IMR-90 (cell line): ENCODE measurements around the gene HARS1. TPM values are rescaled to one million over a fixed set of nuclear protein-coding genes. Genes with fewer than 3 reads are reported as not detected.

ENCODE experiments used
- CHD1 ChIP-seq: IDR thresholded peaks from 2 replicates; pipeline ENCODE4 v1.6.1; 2012; ENCODE audit warnings: low read depth, low read length, improper control_type of control experiment
- FOS ChIP-seq: fragments of 150-350 bp; IDR thresholded peaks from 2 replicates; pipeline ENCODE4 v1.6.1; 2016; ENCODE audit warnings: low read depth, low read length
- NFE2L2 ChIP-seq: fragments of 150-350 bp; IDR thresholded peaks from 2 replicates; pipeline ENCODE4 v1.6.1; 2016; ENCODE audit warnings: low read depth, mild to moderate bottlenecking, low read length
- POLR2A ChIP-seq: IDR thresholded peaks from 2 replicates; pipeline ENCODE4 v1.6.1; 2012; ENCODE audit warnings: mild to moderate bottlenecking, low read depth, low read length
- RCOR1 ChIP-seq: IDR thresholded peaks from 2 replicates; pipeline ENCODE4 v1.6.1; 2012; ENCODE audit warnings: mild to moderate bottlenecking, low read length, improper control_type of control experiment; ENCODE audit not compliant: insufficient replicate concordance
- polyA plus RNA-seq, 3 experiments: library from polyadenylated mRNA; depleted of rRNA; stranded (reverse); fragments of >200 nt; gene quantifications; 2 replicates each; pipeline ENCODE4 v1.2.3, GENCODE V29; 2012; ENCODE audit warnings: low replicate concordance in 1 of 3
- total RNA-seq: library from RNA; depleted of rRNA; stranded (reverse); fragments of >200 nt; gene quantifications from 2 replicates; pipeline ENCODE4 v1.2.3, GENCODE V29; 2012
- TF ChIP-seq, protein P1 (sequence below): fragments of 150-350 bp; IDR thresholded peaks from 2 replicates; pipeline ENCODE4 v1.6.1; 2017; ENCODE audit warnings: mild to moderate bottlenecking, antibody characterized with exemption, low read length, low read depth

Gene HARS1
- total and polyA plus RNA-seq, 2 of the 4 experiments (the other 2 are of a cell fraction) = 97.6 to 141 TPM

DNA sequence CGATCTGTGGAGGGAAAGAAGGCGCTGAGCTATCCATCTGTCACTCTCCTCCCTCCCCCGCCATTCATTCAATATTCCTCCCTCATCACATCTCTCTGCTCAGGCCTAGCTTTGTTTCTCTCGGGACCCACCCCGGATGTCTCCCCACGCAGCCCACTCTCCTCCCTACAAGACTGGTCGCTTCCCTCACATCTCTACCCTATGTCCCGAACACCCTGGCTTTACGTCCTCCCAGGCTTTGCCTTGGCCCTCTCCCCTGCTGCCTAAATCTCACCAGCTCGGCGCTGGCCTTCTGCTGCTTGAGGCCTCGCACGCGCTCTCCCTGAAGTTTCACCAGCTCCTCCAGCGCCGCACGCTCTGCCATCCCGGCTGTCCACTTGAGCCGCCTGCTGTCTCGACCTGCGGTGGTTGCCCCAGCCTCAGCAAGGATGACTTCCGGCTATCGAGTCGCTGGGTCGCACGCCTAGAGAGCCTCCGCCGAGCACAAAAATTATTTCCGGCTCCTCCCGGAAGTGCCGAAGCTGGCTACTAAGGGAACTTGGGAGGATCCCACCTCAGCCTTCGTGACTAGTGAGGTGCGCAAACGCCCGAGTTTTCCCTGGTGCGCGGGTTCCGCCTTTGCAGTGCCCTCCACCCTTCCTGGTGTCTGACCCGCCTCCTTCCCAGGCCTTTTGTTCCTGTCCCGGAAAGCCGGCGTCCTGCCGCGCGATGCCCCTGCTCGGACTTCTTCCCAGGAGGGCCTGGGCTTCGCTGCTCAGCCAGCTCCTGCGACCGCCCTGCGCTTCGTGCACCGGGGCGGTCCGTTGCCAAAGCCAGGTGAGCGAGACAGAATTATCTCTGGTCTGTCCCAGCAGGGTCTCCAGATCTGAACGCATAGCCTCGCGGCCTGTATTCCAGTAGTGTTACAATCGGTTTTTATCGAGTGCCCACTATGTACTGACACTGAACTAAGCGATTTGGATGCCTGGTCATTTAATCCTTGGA lies at the start of gene HARS1, which contains the start of gene HARS2 (continued):
- TF ChIP-seq POLR2A (peak; percentile 84), FOS (no peak), RCOR1 (no peak), NFE2L2 (no peak), CHD1 (no peak)
- TF ChIP-seq, protein P1, sequence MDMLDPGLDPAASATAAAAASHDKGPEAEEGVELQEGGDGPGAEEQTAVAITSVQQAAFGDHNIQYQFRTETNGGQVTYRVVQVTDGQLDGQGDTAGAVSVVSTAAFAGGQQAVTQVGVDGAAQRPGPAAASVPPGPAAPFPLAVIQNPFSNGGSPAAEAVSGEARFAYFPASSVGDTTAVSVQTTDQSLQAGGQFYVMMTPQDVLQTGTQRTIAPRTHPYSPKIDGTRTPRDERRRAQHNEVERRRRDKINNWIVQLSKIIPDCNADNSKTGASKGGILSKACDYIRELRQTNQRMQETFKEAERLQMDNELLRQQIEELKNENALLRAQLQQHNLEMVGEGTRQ = no peak; the same call in 1 of the 2 replicates
